GM19025 (cell line): ENCODE measurements around the gene ADCYAP1R1.
"Not testable (repeated sequence)": the region's sequence is repeated elsewhere in the genome, so short reads cannot be mapped to it uniquely, and the experiment has no call there.

Experiments
- ATAC-seq: cut with Tn5 transposase; IDR thresholded peaks from one replicate; pipeline ENCODE4 v1.9.1; 2021; ENCODE audit warnings: mild to moderate bottlenecking, low read depth, moderate library complexity; ENCODE audit not compliant: unreplicated experiment

ADCYAP1R1 gene

GRCh38 chr7:31123321-31123720, 71.2 kb downstream of the ADCYAP1R1 start:
- no peak for ATAC-seq

DNA sequence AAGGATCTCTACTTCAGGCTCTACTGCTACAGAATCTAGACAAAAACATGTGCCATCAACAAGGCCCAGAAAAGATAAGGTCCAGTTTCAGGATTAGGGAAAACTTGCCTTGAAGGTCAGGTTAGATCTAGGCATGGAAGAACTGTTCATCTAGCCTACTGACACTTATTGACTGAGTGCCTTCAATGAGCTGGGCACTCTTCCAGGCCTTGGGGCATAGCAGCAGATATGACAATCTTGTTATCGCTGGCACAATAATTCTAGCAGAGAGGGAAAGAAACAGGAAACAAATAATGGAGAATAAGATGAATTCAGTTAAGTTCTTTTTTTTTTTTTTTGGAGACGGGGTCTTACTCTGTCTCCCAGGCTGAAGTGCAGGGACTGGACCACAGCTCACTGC, 71.6 kb downstream of the ADCYAP1R1 start:
- no peak for ATAC-seq

DNA sequence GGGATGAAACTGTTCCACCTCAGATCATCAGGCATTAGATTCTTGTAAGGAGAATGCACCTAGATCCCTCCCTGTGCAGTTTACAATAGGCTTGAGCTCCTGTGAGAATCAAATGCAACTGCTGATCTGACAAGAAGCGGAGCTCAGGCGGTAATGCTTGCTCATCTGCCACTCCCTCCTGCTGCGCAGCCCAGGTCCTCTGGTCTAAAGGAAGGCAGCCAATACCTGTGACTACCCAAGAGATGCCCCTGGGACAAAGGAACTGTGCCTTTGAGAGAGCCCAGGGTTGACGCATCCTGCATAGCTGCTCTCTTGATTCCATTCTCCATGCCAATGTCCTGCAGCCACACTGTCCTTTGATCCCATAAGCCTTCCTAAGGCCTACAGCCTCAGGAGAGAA, 73.1 kb downstream of the ADCYAP1R1 start:
- ATAC-seq, result no peak

DNA sequence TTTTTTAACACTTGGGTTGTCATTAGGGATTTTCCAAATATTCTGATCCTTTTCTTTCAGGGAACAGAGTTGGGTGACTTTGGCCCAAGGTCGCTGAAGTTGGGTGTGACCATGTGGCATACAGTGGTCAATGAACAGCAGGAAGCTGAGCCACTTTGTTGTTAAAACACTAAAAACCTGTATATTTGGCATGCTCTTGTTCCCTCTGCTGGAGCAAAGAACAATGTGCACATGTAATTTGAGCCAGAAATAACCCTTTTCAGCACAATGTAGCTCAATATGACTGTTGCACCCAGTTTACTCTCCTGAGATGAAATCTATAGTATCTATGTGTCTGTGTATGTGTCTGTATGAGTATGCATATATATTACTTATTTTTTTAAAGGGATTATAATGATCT, 74.9 kb downstream of the ADCYAP1R1 start:
- no peak for ATAC-seq

- ATAC-seq, result no peak
Measured at GRCh38 chr7:31129067-31129466, 77.0 kb downstream of the ADCYAP1R1 start.

GRCh38 chr7:31133497-31133896, 81.4 kb downstream of the ADCYAP1R1 start:
- ATAC-seq, result no peak

GRCh38 chr7:31134246-31135188, 82.4 kb downstream of the ADCYAP1R1 start:
- ATAC-seq, result peak; percentile 78

- ATAC-seq, result no peak
Measured at GRCh38 chr7:31137234-31137633, 85.1 kb downstream of the ADCYAP1R1 start.

DNA sequence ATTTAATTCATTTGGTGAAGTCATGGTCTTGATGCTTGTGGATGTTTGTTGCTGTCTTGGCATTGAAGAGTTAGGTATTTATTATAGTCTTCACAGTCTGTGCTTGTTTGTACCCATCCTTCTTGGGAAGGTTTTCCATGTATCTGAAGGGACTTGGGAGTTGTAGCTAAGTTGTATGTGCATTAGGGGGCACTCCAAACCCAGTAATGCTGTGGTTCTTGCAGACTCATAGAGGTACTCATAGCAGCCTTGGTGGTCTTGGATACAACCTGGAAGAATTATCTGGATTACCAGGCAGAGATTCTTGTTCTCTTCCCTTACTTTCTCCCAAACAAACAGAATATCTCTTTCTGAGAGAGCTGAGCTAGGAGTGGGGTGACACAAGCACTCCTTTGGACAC, 93.2 kb downstream of the ADCYAP1R1 start:
- ATAC-seq, result no peak

DNA sequence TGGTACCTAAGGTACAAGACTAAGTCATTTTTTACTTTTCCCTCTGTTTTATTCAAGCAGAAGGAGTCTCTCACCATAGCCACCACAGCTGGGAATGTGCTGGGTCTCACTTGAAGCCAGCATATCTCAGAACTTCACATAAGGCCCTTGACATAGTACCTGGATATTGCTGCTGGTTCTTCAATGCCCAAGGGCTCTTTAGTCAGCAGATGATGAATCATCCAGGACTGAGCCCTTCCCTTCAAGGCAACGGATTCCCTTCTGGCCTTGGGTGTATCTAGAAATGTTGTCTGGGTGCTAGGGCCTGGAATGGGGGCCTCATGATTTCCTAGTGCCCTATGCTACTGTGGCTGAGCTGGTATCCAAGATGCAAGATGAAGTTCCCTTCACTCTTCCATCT, 93.9 kb downstream of the ADCYAP1R1 start:
- no peak for ATAC-seq

DNA sequence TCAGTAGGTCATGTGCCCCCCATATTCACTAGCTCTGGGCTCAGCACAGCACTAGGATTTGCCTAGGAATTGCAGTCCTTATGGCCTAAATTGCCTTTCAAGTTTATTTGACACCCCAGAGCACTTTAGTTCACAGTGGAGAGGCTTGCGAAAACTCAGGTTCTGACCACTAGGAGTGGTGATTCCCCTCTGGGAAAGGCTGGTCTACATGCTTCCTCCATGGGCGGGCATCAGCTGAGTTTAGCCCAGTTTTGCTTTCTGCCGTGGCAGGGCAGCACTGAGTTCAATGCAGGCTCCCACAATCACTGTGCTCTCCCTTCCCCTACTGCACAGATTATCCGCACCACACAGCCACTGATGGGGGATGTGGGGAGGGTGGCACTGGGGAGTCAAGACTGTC, 94.4 kb downstream of the ADCYAP1R1 start:
- no peak for ATAC-seq

GRCh38 chr7:31151849-31152248, 99.7 kb downstream of the ADCYAP1R1 start:
- no peak for ATAC-seq

DNA sequence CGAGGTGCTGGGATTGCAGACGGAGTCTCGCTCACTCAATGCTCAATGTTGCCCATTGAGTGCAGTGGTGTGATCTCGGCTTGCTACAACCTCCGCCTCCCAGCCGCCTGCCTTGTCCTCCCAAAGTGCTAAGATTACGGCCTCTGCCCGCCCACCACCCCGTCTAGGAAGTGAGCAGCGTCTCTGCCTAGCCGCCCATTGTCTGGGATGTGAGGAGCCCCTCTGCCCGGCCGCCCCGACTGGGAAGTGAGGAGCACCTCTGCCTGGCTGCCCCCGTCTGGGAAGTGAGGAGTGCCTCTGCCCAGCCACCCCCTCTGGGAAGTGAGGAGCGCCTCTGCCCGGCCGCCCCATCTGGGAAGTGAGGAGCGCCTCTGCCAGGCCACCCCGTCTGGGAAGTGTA, 101.2 kb downstream of the ADCYAP1R1 start:
- ATAC-seq, result not testable (repeated sequence)

DNA sequence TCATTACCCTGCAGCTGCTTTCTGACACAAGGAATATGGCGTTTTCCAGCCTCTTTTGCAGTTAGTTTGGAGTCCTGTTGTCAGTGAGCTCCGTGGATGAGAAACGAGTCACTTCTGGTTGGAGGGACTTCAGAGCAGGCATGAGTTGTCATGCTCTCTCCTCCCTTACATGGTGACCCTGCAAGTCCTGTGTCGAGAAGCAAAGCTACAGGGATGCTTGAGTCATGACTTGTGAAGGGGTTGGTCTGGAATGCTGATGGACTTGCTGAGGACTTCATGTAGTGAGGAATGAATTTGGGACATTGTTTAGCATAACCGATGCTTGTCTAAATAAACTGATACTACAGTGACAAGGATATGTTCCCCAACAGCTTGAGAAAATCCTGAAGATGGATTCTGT, 108.8 kb downstream of the ADCYAP1R1 start:
- no peak for ATAC-seq
